Liver (tissue), 9 donors: ENCODE results near the gene POLDIP2. TPM values are rescaled to one million over a fixed set of nuclear protein-coding genes. Genes with fewer than 3 reads are reported as not detected.

Source experiments
- DNase-seq: peaks from one replicate; pipeline ENCODE4 v3.0.0-alpha.2; 2017; ENCODE audit warnings: low spot score
- H3K27ac ChIP-seq, 2 donors: one replicate each; pipeline ENCODE4 v1.7.0; 2013; ENCODE audit warnings: inconsistent platforms in 2 of 2, low read length in 2 of 2, control low read depth in 1 of 2, low read depth in 1 of 2, mild to moderate bottlenecking in 1 of 2
- H3K27me3 ChIP-seq, 4 donors: one replicate each; pipeline versions ENCODE4 v1.6.1 to v1.7.0; 2013; ENCODE audit warnings: low read length in 3 of 4, inconsistent platforms in 1 of 4, mild to moderate bottlenecking in 1 of 4, moderate library complexity in 1 of 4; ENCODE audit not compliant: control insufficient read depth in 4 of 4, insufficient read depth in 4 of 4
- H3K36me3 ChIP-seq, 4 donors: one replicate each; pipeline versions ENCODE4 v1.6.1 to v1.7.0; 2013; ENCODE audit warnings: low read length in 3 of 4, mild to moderate bottlenecking in 3 of 4, low read depth in 1 of 4, moderate library complexity in 1 of 4; ENCODE audit not compliant: control insufficient read depth in 4 of 4, insufficient read depth in 3 of 4
- H3K4me1 ChIP-seq, 4 donors: one replicate each; pipeline versions ENCODE4 v1.6.1 to v1.7.0; 2013; ENCODE audit warnings: low read length in 3 of 4, mild to moderate bottlenecking in 3 of 4, moderate library complexity in 1 of 4; ENCODE audit not compliant: control insufficient read depth in 4 of 4, insufficient read depth in 4 of 4
- H3K4me3 ChIP-seq, 3 donors: one replicate each; pipeline versions ENCODE4 v1.6.1 to v1.7.0; 2013; ENCODE audit warnings: low read length in 3 of 3, control low read depth in 1 of 3, low read depth in 1 of 3, mild to moderate bottlenecking in 1 of 3
- H3K9ac ChIP-seq, 2 donors: one replicate each; pipeline ENCODE4 v1.7.0; 2013; ENCODE audit warnings: low read length in 2 of 2, mild to moderate bottlenecking in 2 of 2, moderate library complexity in 2 of 2, control low read depth in 1 of 2, low read depth in 1 of 2
- H3K9me3 ChIP-seq, 4 donors: one replicate each; pipeline versions ENCODE4 v1.6.1 to v1.7.0; 2013; ENCODE audit warnings: low read length in 3 of 4; ENCODE audit not compliant: control insufficient read depth in 4 of 4
- CTCF ChIP-seq: fragments of 150-350 bp; IDR thresholded peaks from 2 replicates; pipeline ENCODE4 v1.5.1; 2017; ENCODE audit warnings: improper control_type of control experiment, low read depth, low read length; ENCODE audit not compliant: missing input control
- EGR1 ChIP-seq, 2 donors: IDR thresholded peaks; 2 replicates each; pipeline ENCODE4 v1.6.1; 2016 to 2018; ENCODE audit warnings: antibody characterized with exemption in 2 of 2, low read depth in 2 of 2
- FOXA1 ChIP-seq: IDR thresholded peaks from 2 replicates; pipeline ENCODE4 v1.6.1; 2016; ENCODE audit warnings: antibody characterized with exemption
- FOXA2 ChIP-seq: IDR thresholded peaks from 2 replicates; pipeline ENCODE4 v1.6.1; 2016; ENCODE audit warnings: antibody characterized with exemption
- GABPA ChIP-seq, 2 donors: IDR thresholded peaks in 1 of 2; conservative IDR thresholded peaks in 1 of 2; 2 replicates each; pipeline ENCODE4 v1.6.1; 2016; ENCODE audit warnings: antibody characterized with exemption in 2 of 2, mild to moderate bottlenecking in 1 of 2, moderate library complexity in 1 of 2
- HNF4A ChIP-seq, 2 donors: conservative IDR thresholded peaks; 2 replicates each; pipeline ENCODE4 v1.6.1; 2016; ENCODE audit warnings: antibody characterized with exemption in 2 of 2, mild to moderate bottlenecking in 2 of 2
- HNF4G ChIP-seq: IDR thresholded peaks from 2 replicates; pipeline ENCODE4 v1.6.1; 2016; ENCODE audit warnings: antibody characterized with exemption
- JUND ChIP-seq, 2 donors: IDR thresholded peaks; 2 replicates each; pipeline ENCODE4 v1.6.1; 2016; ENCODE audit warnings: antibody characterized with exemption in 2 of 2
- MAX ChIP-seq: IDR thresholded peaks from 2 replicates; pipeline ENCODE4 v1.6.1; 2016; ENCODE audit warnings: antibody characterized with exemption
- NR2F2 ChIP-seq: IDR thresholded peaks from 2 replicates; pipeline ENCODE4 v1.6.1; 2016; ENCODE audit warnings: antibody characterized with exemption
- RAD21 ChIP-seq, 2 donors: IDR thresholded peaks; 2 replicates each; pipeline ENCODE4 v1.6.1; 2016; ENCODE audit warnings: antibody characterized with exemption in 2 of 2, mild to moderate bottlenecking in 2 of 2
- REST ChIP-seq: IDR thresholded peaks from 2 replicates; pipeline ENCODE4 v1.6.1; 2016; ENCODE audit warnings: antibody characterized with exemption, mild to moderate bottlenecking
- RXRA ChIP-seq, 2 donors: IDR thresholded peaks; 2 replicates each; pipeline ENCODE4 v1.6.1; 2017 to 2018; ENCODE audit warnings: antibody characterized with exemption in 2 of 2, mild to moderate bottlenecking in 1 of 2
- SP1 ChIP-seq: IDR thresholded peaks from 2 replicates; pipeline ENCODE4 v1.6.1; 2018; ENCODE audit warnings: antibody characterized with exemption, mild to moderate bottlenecking
- TAF1 ChIP-seq: conservative IDR thresholded peaks from 2 replicates; pipeline ENCODE4 v1.6.1; 2016; ENCODE audit warnings: antibody characterized with exemption, mild to moderate bottlenecking
- YY1 ChIP-seq: IDR thresholded peaks from 2 replicates; pipeline ENCODE4 v1.6.1; 2016; ENCODE audit warnings: antibody characterized with exemption, mild to moderate bottlenecking
- WGBS: extraction: QIAGEN DNeasy Blood & Tissue Kit; methylation state at CpG from one replicate; pipeline ENCODE4 v1.1.7; 2013; 5-methylcytosine and 5-hydroxymethylcytosine counted together
- polyA plus RNA-seq, 2 donors: library from polyadenylated mRNA; stranded (reverse) in 1 of 2; unstranded in 1 of 2; fragments of 200-250 nt in 1 of 2; fragments of >200 nt in 1 of 2; fragmentation: Nextera tagmentation in 1 of 2; extraction: Ambion mirVana in 1 of 2; gene quantifications; one replicate each; pipeline versions ENCODE4 v1.2.1 to v1.2.3, GENCODE V29; 2013 to 2015
- total RNA-seq, 2 donors: library from RNA; depleted of rRNA; stranded (reverse); fragments of >200 nt; gene quantifications; one replicate each; pipeline ENCODE4 v1.2.3, GENCODE V29; 2014
- TF ChIP-seq, protein P1 (sequence below): IDR thresholded peaks from 2 replicates; pipeline ENCODE4 v1.6.1; 2016; ENCODE audit warnings: antibody characterized with exemption
- TF ChIP-seq, protein P2 (sequence below): IDR thresholded peaks from 2 replicates; pipeline ENCODE4 v1.6.1; 2016; ENCODE audit warnings: antibody characterized with exemption
- donor health status: healthy.
- donor health status: healthy.
- donor health status: healthy.
- donor health status: healthy.
- donor health status: healthy.

Gene POLDIP2
- total and polyA plus RNA-seq, 4 donors = 65.5 to 150 (median 104) TPM

DNA sequence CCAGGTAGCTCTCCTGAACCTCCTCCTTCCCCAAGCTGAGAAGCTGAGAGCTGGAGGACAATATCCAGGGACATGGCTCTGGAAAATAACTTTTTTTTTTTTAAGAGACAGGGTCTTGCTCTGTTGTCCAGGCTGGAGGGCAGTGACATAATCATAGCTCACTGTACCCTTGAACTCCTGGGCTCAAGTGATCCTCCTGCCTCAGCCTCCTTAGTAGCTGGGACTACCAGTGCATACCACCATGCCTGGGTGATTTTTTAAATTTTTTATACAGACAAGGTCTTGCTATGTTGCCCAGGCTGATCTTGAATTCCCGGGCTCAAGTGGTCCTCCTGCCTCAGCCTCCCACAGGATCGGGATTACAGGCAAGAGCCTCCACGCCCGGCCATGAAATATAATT lies 42.5 kb upstream of the POLDIP2 start:
- Histone ChIP-seq H3K9ac (no peak overlapping the region), H3K4me3 (no peak overlapping the region), H3K36me3 (peaks cover 3 to 50% (median 31%) of the 10 kb centered on the region in 4 donors), H3K27ac (no peak overlapping the region), H3K27me3 (no peaks in the 10 kb centered on the region), H3K9me3 (no peaks in the 10 kb centered on the region), H3K4me1 (peaks cover 14 to 56% (median 43%) of the 10 kb centered on the region in 4 donors)
- WGBS = 96% methylated on average over 4 of the region's 4 CpGs
- TF ChIP-seq RXRA (IDR thresholded peaks at IDR 0.05) = no peak
- TF ChIP-seq GABPA (IDR thresholded peaks at IDR 0.05 in 1 of 2, conservative IDR thresholded peaks at IDR 0.05 in 1 of 2) = no peak
- no peak for DNase-seq

DNA sequence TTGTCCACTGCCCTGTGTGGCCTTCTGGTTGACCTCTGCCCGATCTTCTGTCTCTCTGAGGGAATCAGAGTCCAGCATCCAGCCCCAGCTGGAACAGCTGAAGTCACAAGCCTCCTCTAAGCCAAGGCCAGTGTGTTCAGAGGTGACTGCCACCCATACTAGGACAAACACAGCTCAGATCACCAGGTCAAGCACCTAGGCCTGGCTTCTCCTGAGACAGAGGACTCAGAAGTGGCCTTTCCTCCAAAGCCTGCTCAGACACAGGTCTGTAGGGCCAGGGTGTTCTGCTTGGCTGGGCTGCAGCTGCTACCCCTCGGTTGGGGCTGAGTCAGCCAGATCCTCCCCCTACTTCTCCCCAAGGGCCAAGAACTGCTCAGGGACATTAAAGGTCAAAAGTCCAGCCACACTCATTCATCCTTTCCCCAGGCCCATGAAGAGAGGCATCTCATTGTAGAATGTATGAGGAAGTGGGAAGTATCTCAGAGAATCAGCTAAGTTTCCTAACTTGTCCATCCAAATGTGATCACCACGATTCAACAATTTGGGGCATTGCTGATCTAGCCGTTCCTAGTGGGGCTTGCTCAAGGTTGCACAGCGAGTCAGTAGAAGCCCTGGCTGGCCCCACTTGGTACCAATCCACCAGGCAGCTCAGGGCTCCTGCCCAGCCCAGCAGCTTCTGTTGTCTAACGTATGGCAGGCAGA lies 41.1 kb upstream of the POLDIP2 start:
- H3K9ac ChIP-seq = no peak overlapping the region
- peaks cover 3 to 50% (median 32%) of the 10 kb centered on the region in 4 donors for H3K36me3 ChIP-seq
- TF ChIP-seq CTCF (no peak), TAF1 (no peak), FOXA2 (no peak), YY1 (no peak), RXRA (IDR thresholded peaks at IDR 0.05) (peak; percentile 80 to 88), SP1 (peak; percentile 72), EGR1 (IDR thresholded peaks at IDR 0.05; ENCODE audit: low read depth in 2 of 2) (no peak), GABPA (IDR thresholded peaks at IDR 0.05 in 1 of 2, conservative IDR thresholded peaks at IDR 0.05 in 1 of 2) (no peak), MAX (no peak), JUND (IDR thresholded peaks at IDR 0.05) (peak; percentile 47 to 63), NR2F2 (peak; percentile 63), REST (peak; percentile 35), FOXA1 (no peak), RAD21 (IDR thresholded peaks at IDR 0.05) (no peak), HNF4G (peak; percentile 18), HNF4A (conservative IDR thresholded peaks at IDR 0.05) (peak; percentile 85 to 90)
- TF ChIP-seq, protein P1, sequence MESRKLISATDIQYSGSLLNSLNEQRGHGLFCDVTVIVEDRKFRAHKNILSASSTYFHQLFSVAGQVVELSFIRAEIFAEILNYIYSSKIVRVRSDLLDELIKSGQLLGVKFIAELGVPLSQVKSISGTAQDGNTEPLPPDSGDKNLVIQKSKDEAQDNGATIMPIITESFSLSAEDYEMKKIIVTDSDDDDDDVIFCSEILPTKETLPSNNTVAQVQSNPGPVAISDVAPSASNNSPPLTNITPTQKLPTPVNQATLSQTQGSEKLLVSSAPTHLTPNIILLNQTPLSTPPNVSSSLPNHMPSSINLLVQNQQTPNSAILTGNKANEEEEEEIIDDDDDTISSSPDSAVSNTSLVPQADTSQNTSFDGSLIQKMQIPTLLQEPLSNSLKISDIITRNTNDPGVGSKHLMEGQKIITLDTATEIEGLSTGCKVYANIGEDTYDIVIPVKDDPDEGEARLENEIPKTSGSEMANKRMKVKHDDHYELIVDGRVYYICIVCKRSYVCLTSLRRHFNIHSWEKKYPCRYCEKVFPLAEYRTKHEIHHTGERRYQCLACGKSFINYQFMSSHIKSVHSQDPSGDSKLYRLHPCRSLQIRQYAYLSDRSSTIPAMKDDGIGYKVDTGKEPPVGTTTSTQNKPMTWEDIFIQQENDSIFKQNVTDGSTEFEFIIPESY = no peak
- TF ChIP-seq, protein P2, sequence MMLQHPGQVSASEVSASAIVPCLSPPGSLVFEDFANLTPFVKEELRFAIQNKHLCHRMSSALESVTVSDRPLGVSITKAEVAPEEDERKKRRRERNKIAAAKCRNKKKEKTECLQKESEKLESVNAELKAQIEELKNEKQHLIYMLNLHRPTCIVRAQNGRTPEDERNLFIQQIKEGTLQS = no peak
- no peaks in the 10 kb centered on the region for H3K27me3 ChIP-seq
- H3K4me3 ChIP-seq = no peak overlapping the region
- H3K4me1 ChIP-seq = peaks cover 9 to 42% (median 29%) of the 10 kb centered on the region in 4 donors
- no peak for DNase-seq
- no peaks in the 10 kb centered on the region for H3K9me3 ChIP-seq
- H3K27ac ChIP-seq = peak overlapping the region in 1 of 2 donors; percentile 23
- 58% methylated on average over 6 of the region's 6 CpGs for WGBS
